Left lung (tissue), 10 donors: Measurements from ENCODE around the gene TENM4. TPM values are rescaled to one million over a fixed set of nuclear protein-coding genes. Genes with fewer than 3 reads are reported as not detected.

Source experiments
- ATAC-seq: fragments of 200-7000 bp; cut with Tn5 transposase; one replicate; pipeline ENCODE4 v1.9.1; 2020; ENCODE audit warnings: moderate library complexity
- DNase-seq, 4 donors: peaks; one replicate each; pipeline ENCODE4 v3.0.0-alpha.2; 2013 to 2020
- H3K27ac ChIP-seq, 2 donors: fragments of 200-600 bp; sonication (generic) in 1 of 2; one replicate each; pipeline versions ENCODE4 v1.5.0 to v1.8.0; 2020 to 2021
- H3K27me3 ChIP-seq, 2 donors: fragments of 200-600 bp; sonication (generic) in 1 of 2; one replicate each; pipeline versions ENCODE4 v1.5.0 to v1.8.0; 2020 to 2021
- H3K36me3 ChIP-seq, 2 donors: fragments of 200-600 bp; sonication (generic) in 1 of 2; one replicate each; pipeline versions ENCODE4 v1.5.0 to v1.8.0; 2020 to 2021
- H3K4me1 ChIP-seq, 2 donors: fragments of 200-600 bp; one replicate each; pipeline ENCODE4 v1.8.0; 2021
- H3K4me3 ChIP-seq, 2 donors: fragments of 200-600 bp; sonication (generic) in 1 of 2; one replicate each; pipeline versions ENCODE4 v1.5.0 to v1.8.0; 2020 to 2021; ENCODE audit warnings: mild to moderate bottlenecking in 1 of 2
- H3K9me3 ChIP-seq, 2 donors: fragments of 200-600 bp; sonication (generic) in 1 of 2; one replicate each; pipeline versions ENCODE4 v1.5.0 to v1.8.0; 2020 to 2021
- intact Hi-C, 2 donors: fragments of 100-400 bp; cut with DNase I; formaldehyde crosslinking; loops; one replicate each; pipeline versions ENCODE4 v1.11.2 to v1.14.2; 2022
- polyA plus RNA-seq, 6 donors: library from polyadenylated mRNA; unstranded; fragments of 120-200 nt; gene quantifications; one replicate each; pipeline ENCODE4 v1.2.1, GENCODE V29; 2013; ENCODE audit not compliant: insufficient read length in 6 of 6
- total RNA-seq, 2 donors: library from RNA; stranded (reverse); fragmentation: NEBNext Ultra II Directional; extraction: Animal tissue kit (Norgen Biotek cat#: 25700); gene quantifications; one replicate each; pipeline ENCODE4 v1.2.1, GENCODE V29; 2021
- TF ChIP-seq, protein P1 (sequence below), 2 donors: fragments of 200-600 bp; sonication (generic) in 1 of 2; IDR thresholded peaks; one replicate each; pipeline versions ENCODE4 v1.5.0 to v1.8.0; 2021; ENCODE audit warnings: antibody characterized with exemption in 2 of 2
- donor health status: DM: no; HTN: yes; CAD: no.
- donor health status: DM: no; HTN: no; CAD: no.

Gene TENM4
- total and polyA plus RNA-seq, 8 donors, result 3.4 to 7.1 (median 5.2) TPM

DNA sequence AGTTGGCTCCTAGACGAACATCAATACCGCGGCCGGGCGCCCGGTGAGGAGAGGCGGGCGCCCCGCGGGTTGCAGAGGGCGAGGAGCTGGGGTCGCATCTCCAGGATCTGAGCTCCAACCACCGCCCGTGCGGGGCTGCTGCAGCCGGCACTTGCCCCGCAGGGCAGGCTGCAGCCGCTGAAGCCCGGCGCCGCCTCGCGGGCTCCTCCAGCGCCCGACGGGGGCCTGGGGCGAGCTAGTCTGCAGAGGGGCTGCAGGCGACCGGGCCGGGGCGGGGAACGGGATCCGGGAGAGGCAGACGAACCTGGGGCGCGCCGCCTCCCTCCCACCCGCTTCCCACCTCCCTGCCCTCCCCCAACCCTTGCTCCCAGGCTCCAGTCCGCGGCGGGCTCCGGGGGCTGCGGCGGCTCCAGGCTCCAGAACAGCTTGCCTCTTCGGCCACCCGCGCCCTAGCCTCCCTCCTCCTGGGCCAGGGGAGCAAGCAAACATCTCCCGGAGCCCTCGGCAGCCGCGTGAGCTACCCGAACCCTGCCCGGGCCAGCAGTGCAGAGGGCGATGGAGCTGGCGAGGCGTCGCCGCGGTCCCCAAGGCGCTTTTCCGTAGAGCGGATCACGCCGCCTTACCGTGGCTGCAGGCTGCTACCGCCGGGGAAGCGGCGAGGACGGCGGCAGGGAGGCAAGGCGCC, 802 bp downstream of the TENM4 start:
- H3K27ac ChIP-seq, result peak overlapping the region in 1 of 2 donors; percentile 13
- H3K9me3 ChIP-seq, result no peaks in the 10 kb centered on the region
- intact Hi-C loops, result no loop called here
- H3K36me3 ChIP-seq, result no peaks in the 10 kb centered on the region
- H3K27me3 ChIP-seq, result peaks cover 67 to 95% of the 10 kb centered on the region in 2 donors
- ATAC-seq (peak; percentile 15), DNase-seq (peak in 3 of 4 donors; percentile 17 to 80 (median 33))
- peak overlapping the region; percentile 26 to 32 for H3K4me3 ChIP-seq
- TF ChIP-seq, protein P1, sequence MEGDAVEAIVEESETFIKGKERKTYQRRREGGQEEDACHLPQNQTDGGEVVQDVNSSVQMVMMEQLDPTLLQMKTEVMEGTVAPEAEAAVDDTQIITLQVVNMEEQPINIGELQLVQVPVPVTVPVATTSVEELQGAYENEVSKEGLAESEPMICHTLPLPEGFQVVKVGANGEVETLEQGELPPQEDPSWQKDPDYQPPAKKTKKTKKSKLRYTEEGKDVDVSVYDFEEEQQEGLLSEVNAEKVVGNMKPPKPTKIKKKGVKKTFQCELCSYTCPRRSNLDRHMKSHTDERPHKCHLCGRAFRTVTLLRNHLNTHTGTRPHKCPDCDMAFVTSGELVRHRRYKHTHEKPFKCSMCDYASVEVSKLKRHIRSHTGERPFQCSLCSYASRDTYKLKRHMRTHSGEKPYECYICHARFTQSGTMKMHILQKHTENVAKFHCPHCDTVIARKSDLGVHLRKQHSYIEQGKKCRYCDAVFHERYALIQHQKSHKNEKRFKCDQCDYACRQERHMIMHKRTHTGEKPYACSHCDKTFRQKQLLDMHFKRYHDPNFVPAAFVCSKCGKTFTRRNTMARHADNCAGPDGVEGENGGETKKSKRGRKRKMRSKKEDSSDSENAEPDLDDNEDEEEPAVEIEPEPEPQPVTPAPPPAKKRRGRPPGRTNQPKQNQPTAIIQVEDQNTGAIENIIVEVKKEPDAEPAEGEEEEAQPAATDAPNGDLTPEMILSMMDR (IDR thresholded peaks at IDR 0.05), result no peak
- H3K4me1 ChIP-seq, result peaks cover 10 to 36% of the 10 kb centered on the region in 2 donors

DNA sequence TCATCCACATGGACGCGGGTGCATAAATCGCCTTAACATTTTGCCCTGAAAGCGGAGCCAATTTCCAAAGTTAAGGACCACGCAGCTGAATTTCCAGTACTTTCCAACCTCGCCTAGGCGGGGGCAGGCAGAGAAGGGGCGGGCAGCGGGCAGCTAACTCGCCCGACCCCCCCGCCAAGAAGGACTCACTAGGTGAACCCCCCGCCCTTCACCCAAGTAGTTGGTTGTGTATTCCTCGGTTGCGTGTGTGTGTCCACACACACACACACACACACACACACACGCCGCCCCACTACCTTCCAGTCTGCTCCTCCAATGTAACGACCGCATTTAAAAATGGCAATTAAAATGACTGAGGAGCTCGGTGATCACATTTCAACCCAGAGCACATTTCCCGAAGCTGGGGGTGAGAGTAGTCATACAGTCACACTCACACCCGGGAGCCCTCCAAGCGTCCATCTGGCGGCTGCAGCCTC, 1.4 kb downstream of the TENM4 start:
- H3K4me1 ChIP-seq, result peaks cover 10 to 36% of the 10 kb centered on the region in 2 donors
- H3K36me3 ChIP-seq, result no peaks in the 10 kb centered on the region
- intact Hi-C loops, result no loop called here
- peak overlapping the region; percentile 26 to 32 for H3K4me3 ChIP-seq
- ATAC-seq, result no peak
- DNase-seq, result no peak
- TF ChIP-seq, protein P1 (IDR thresholded peaks at IDR 0.05), result no peak
- H3K27me3 ChIP-seq, result peaks cover 65 to 98% of the 10 kb centered on the region in 2 donors
- no peaks in the 10 kb centered on the region for H3K9me3 ChIP-seq
- H3K27ac ChIP-seq, result no peak overlapping the region

DNA sequence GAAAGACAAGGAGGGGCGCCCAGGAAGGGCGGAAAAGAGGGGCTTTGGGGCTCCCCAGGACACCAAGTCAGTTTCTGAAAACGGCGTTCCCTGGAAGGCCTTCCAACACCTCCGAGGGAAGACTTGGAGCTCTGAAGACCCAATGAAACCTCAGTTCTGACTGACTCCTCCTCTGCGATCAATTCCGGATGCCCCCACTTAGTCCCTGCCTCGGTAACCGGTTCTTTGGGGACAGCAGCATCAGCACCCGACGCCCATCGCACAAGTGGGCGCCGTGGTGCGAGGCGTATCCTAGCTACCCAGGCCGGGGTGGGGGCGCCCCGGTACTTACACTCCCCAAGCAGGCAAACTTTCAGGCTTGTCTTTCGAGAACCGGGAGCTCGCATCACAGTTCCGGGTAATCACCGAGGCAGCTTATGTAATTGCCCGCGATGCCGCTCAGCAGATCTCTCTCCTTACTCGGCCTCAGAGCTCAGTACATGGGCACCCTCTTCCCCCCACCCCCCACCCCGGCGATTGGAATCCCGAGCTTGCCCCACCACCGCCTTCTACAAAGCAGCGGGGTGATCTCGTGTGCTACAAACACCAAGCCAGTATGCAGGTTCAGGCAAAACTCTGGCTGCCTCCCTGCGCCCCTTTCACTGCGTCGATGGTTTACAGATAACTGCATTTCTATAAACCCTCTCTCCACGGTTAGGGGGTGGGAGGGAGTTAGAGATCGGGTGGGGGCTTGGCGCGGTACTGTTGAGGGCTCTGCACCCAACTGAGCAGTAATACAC, 2.0 kb downstream of the TENM4 start:
- no peak for ATAC-seq
- TF ChIP-seq, protein P1 (IDR thresholded peaks at IDR 0.05), result no peak
- no peaks in the 10 kb centered on the region for H3K36me3 ChIP-seq
- peak in 3 of 4 donors; percentile 13 to 68 (median 17) for DNase-seq
- H3K9me3 ChIP-seq, result no peaks in the 10 kb centered on the region
- intact Hi-C loops, result no loop called here
- H3K27ac ChIP-seq, result no peak overlapping the region
- peak overlapping the region in 1 of 2 donors; percentile 29 for H3K4me3 ChIP-seq
- peaks cover 65 to 100% of the 10 kb centered on the region in 2 donors for H3K27me3 ChIP-seq
- peaks cover 10 to 36% of the 10 kb centered on the region in 2 donors for H3K4me1 ChIP-seq

DNA sequence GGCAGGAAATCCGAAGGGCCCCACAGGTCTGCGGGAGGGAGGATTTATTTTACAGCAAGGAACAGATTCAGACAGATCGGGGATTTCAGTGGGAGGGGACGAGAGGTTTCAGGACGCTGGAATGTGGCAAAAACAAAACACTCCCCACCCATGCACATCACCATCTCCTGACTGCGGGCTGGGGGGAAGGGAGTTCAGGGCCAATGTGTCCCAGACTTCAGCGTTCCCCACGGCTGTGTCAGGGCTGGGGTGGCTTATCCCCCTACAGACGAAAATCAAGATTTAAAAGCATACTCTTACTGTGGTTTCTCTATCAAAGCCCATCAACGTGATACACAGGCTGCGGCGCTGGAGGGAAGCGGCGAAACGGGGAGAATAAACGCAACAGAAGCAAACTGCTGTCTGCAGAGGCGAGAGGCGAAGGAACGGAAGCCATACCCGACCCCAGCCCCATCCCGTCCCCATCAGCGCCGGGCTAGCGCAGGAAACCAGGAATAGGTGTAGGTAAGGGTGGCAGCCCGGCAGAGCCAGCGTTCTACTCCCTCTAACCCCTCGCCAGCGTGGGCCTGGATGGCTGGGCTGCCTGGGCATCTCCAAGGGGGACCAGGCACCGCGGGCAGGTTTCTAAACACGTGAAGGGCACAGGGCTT, 2.7 kb downstream of the TENM4 start:
- intact Hi-C loops, result no loop called here
- H3K4me3 ChIP-seq, result peak overlapping the region; percentile 29 to 36

More for the DNA sequence above, 2.7 kb downstream of the TENM4 start:
- ATAC-seq, result no peak
- Histone ChIP-seq H3K4me1 (peaks cover 10 to 36% of the 10 kb centered on the region in 2 donors), H3K27ac (no peak overlapping the region), H3K27me3 (peaks cover 65 to 100% of the 10 kb centered on the region in 2 donors), H3K9me3 (no peaks in the 10 kb centered on the region), H3K36me3 (no peaks in the 10 kb centered on the region)
- TF ChIP-seq, protein P1 (IDR thresholded peaks at IDR 0.05), result no peak
- DNase-seq, result peak in 3 of 4 donors; percentile 15 to 69 (median 17)
